ENCODE results near the gene FOSL2.

FOSL2 gene

DNA sequence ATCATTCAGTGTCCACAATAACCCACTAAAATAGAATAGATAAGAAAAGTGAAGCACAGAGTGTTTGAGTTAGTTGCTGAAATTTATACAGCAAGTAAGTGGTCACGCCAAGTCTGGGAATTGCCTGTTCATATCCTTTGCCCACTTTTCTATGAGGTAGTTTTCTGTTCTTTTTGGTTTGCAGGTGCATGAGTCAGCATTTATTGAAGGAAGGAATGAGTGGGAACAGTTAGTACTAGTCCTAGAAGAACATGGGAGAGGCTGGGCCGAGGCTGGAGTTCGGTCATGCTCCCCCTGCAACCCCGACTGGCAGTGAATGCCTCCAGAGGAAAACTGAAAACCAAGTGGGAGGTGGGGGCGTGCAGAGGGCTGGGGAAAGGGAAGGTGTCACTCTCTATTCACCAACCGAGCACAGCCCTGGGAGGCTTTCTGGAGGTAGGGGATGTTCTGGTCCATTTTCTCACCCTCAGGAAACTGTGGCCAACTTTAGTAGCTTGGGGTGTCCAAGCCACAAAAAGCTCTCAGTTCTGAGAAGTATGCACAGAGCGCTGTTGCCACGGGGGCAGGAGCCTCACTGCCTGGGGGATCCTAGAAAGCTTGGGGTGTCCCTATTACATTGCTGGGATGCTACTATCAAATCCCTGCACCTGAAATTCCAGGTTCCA lies 41.4 kb downstream of the FOSL2 start:
- DNase-seq (ENCODE audit: low read depth), result no peak

DNA sequence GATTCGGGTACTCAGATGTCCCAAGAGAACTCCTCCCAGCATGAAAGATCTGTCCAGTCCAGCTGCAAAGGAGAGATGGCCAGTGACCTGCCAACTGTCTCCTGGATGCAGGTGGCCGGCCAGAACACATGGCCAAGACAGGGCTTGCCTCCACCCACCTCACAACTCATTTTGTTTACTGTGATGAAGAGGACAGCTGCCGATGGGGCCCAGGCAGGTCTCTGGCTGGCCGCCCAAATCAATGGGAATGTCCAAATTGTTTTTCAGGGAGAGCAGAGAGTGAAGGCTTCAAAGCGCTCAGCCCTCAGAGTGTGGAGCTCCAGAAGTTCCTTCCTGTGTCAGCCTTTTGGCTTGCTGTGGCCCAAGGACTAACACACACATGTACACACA lies 41.9 kb downstream of the FOSL2 start:
- no peak for DNase-seq (ENCODE audit: low read depth)

DNA sequence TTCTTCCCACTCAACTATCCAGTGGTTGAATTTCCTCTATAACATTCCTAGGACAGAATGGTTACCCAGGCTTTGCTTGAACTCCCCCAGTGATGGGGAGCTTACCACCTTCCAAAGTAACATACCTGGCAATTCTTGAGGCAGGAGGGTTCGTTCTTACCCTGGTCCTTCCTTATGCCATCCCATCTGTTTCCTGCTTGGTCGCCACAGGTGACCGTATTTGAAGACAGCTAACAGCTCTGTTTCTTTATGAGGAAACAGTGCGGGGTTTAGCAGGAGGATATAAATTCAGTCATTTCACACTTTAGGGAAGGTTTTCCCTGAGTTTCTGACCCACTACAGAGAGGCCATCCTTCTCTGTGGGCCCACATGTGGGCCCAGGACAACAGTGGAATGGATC lies 42.6 kb downstream of the FOSL2 start:
- DNase-seq (ENCODE audit: low read depth), result no peak

DNA sequence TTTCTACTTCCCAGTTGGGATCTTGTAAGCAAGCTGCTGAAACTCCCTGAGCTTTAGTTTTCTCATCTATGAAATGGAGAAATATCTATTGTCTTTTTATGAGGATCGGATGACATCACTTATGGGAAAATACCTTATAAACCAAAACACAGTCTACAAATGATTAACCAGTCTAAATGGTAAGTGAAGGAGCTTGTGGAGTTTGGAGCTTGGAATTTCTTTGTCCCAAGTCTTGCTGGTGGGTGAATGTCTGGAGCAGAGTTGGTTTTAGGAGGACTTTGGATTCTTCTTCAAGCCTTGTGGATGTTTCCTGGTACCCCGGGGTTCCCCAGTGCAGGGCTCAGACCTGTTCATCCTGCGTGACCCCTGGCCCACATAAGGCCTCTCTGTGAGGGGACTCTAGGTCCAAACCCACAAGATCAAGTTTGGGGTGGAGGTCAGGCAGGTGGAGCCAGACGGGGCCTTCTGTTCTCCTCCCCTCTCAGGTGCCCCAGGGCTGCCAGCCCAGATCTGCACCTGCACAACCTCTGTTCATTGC lies 43.2 kb downstream of the FOSL2 start:
- no peak for DNase-seq (ENCODE audit: low read depth)

DNA sequence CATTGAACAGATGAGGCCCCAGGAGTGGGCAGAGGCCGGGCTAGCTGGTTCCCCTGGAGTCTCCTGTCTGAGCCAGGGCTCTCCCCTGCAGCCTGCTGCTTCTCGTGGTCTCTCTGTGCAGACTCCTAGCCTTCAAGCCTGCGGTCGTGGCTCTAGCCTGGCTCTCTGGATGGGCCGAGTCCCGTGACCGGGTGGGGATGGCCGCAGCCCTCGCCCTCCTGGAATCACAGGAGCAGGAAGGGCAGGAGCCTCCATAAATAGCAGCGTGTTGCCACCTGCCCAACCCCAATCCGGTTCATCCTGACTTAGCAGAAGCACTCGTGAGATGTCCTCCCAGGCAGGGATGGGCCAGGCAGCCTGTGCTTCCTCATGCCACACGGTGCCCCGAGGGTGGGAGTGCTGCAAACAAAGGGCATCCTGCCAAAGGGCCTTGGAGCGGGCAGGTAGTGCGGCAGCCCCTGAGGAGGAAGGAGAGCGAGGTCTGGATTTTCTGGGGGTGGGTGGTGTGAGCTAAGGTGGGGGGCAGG lies 43.9 kb downstream of the FOSL2 start:
- DNase-seq (ENCODE audit: low read depth), result no peak

DNA sequence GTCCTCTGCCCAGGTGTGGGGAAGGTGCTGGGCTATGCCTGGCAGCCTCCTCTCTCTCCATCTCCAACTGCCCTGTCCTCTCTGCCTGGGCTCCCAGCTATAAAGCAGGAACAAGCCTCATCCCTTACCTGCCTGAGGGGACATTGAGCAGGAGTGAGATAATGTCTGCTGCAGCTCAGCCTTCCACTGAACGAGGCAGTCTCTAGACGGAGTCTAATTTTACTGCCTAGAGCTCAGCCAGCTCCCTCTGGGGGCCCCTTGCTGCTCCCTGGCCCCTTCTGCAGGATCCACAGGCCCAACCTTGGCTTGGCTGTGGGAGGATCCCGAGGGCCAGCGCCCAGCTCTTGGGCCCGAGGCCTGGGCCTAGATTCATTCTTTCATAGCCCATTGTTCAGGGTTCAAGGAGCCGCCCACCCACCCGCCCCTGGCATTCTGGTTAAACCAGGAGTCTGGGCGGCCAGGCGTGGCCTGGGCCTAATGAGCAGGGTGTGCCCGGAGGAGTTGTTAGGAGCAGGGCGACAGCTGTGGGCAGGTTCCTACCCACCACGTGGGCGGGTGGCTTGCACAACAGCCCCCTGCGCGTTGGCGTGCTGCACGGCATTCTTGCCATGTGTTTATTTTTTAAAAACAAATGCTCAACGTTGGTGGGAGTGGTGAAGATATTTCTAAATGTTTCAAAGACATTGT lies 44.6 kb downstream of the FOSL2 start:
- DNase-seq (ENCODE audit: low read depth), result no peak

DNA sequence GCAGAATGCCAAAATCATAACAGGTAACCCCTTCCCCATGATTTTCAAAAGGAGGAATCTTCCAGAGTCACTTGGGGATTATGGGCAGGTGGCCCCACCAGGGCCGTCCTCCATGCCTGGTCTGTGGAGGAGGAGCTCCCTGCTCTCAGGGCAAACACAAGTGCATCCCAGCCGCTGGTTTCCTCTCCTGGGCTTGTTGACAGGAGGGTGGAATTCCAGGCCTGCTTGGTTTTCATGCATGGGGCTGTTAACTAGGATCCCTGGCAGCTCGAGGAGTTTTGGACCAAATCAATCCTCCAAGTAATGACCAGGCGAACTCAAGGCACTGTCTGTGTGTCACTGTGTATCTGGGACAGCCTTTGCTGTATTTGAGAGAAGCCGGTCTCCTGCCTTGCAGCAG lies 45.3 kb downstream of the FOSL2 start:
- DNase-seq (ENCODE audit: low read depth), result no peak

DNA sequence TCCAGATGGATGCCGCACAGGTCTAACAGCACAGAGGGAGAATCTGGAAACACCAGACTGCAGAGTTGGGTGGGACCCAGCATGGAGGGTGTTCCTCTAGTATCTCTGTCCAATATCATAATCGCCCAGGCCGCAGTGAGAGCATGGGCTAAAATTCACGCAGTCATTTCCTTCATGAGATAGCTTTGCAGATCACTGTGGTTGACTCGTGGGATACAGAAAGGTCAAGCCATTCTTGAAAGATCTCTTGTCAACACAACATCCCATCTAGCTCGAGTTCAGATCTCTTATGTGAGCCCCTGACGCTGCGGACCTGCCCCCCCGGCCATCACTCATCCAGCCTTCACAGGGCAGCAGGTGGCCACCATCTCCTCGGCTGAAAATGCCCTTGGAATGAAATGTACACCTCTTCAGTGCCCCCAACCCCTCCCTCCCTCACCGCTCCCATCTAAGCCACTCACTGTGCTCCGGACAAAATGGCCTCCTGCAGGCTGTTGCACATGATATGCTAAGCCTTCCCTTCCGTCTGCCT lies 45.9 kb downstream of the FOSL2 start:
- no peak for DNase-seq (ENCODE audit: low read depth)

DNA sequence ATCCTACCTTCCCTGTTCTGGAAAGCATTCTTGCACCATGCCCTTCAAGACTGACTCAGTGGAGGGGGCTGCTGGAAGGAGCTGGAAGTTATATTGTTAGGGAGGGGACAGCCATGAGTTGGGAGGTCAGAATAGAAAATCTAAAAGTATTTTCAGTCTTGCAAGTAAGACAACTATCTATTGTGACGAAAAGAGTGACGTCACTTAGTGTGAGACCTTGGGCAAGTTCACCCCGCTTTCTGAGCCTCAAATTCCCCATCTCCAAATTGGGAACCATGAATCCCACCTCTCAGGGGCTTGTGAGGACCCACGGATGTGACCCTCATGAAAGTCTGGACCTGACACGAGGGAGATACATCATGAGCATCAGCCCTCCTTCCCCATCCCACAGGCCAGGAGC lies 46.5 kb downstream of the FOSL2 start:
- DNase-seq (ENCODE audit: low read depth), result no peak

DNA sequence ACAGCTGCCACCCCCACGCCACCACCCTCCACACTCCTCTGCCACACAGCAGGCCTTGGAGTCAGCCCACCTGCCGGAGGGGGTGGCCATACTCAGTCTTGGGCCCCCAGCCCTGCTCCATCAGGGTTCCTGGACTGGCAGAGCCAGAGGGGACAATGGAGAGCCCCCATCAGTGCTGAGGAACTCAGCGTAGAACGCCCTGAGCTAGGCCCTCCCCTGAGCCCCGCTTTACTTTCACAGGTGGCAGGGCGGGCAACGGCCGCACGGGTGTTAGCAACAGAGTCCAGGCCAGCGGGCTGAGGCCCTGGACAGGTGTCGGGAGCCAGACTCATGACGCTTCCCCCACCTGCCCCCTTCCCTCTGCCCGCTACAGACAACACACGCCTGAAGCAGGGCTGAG lies 47.1 kb downstream of the FOSL2 start:
- DNase-seq (ENCODE audit: low read depth), result no peak

DNA sequence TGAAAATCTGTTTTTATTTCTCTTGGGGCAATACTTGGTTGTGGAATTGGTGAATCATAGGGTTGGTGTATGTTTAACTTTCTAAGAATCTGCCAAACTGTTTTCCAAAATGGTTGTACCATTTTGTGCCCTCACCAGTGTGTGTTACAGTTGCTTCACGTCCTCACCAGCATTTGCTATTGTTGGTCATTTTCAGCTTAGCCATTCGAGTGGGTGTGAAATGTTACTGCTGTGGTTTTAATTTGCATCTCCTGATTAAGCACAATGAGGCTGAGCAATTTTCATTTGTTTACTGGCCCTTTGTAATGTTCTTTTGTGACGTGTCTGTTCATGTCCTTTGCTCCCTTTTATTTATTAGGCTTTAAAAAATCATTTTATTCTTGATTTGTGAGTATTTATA lies 49.7 kb downstream of the FOSL2 start:
- DNase-seq (ENCODE audit: low read depth), result no peak

DNA sequence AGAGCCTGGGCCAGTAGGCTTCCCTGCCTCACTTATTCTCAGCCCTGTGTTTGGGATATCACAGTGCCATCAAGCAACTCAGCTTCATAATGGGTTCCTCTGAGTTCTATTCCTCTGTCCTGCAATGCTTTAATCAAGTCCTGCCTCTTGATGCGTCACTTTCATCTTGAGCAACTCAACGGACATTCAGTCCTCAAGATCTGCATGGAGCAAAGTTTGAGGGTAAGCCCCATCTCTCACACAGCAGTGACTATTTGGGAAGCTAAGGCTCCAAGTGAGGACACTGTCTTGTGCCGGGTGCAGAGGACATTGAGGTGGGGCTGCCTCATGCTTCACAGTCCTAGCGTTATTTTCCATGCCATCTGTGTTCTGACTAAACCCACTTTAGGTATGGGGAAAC lies 52.3 kb downstream of the FOSL2 start:
- DNase-seq (ENCODE audit: low read depth), result no peak

DNA sequence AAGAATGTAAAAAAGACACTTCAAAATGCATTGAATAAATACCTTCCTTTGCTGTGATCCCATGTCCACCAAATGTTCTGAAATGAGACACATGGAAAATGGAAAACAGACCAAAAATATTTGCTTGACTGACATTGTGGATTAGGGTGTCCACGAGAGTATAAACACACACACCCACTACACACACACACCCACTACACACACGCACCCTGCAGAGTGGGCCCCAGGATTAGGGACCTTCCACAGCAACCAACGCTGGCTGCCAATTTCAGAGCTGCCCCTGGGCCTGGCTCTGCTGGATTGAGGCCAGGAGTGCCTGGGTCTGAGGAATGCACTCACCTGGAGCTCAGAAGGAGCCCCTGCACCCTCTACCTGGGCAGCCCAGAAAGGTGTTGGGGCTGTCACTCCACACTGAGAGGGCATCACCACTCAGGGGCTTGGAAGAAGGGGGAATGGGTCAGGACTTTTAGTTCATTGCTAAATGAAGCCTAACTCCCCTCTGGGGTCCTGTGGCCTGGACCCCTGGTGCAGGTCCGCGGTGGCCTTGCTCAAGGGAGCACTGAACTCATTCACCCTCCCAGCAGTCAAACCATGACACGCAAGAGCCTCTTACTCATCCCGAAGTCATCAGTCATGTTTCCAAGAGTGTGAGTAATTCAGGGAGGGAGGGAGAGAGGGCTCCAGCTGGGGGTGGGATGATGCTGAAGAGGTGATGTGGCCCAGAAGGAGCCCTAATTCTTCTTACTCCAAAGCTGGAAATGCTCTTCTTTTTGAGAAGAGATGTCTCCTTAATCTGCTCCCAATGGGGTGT lies 53.0 kb downstream of the FOSL2 start:
- DNase-seq (ENCODE audit: low read depth), result no peak

DNA sequence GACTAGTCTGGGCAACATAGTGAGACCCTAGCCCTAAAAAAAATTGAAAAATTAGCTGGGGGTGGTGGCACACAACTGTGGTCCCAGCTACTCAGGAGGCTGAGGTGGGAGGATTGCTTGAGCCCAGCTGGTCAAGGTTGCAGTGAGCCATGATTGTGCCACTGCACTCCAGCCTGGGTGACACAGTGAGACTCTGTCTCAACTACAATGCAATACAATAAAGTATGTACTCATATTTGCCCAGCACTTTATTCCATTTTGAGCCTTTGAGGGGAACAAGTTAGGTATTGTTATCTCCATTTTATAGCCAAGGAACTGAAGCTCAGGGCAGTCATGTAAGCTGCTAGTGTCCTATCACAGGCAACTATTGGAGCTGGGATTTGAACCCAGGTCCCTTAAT lies 53.9 kb downstream of the FOSL2 start:
- no peak for DNase-seq (ENCODE audit: low read depth)

DNA sequence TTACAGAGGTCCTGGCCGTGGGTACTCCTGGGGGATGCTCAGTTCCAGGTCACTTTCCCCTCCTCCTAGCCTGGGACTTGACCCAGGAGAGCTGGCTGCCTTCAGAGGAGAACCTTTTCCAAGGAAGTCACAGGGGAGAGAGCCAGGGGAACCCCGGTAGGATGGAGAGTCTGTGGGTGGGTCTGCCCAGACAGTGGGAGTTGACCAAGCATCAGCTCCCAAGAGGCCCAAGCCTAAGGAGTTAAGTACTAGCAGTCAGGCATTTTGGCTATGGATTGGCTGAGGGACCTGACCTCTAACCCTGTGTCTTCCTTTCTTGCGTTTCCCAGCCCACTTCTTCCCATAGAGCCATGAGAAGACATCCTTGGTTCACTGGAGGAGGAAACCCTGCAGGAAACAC lies 54.4 kb downstream of the FOSL2 start:
- no peak for DNase-seq (ENCODE audit: low read depth)

DNA sequence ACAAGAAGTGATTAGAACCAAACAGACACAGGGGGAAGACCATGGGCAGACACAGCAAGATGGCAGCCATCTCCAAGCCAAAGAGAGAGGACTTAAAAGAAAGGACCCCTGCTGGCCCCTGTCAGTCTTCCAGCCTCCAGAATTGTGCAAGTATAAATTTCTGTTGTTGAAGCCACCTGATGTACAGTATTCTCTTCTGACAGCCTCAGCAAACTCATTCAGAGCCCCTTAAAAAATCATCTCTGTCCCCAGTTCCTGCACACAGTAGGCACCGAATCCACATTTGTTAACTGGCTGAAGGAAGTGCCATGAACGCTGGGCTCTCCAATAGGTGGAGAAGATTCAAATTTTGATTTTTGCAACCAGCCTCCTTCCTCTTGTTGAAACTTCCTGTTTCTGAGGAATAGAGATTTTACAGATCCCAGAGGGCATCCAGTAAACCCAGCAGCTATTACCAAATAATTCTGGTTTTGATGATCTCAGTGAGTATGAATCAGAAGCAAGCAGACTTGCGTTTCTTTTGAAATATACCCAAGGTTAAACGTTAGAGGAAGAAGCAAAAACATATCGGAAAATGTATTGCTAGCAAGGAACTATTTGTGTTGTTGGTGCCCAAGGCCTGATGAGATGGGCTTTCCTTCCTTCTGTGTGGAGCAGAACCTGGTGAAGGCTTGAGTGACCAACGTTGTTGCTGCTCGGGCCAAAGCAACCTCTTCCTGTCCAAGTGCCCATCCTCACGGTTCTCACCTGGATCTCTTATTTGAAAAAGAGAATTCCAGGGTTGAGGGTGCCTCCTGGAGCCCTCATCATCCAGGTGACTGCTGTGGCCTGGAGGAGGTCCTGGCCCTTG lies 55.5 kb downstream of the FOSL2 start:
- DNase-seq (ENCODE audit: low read depth), result no peak

DNA sequence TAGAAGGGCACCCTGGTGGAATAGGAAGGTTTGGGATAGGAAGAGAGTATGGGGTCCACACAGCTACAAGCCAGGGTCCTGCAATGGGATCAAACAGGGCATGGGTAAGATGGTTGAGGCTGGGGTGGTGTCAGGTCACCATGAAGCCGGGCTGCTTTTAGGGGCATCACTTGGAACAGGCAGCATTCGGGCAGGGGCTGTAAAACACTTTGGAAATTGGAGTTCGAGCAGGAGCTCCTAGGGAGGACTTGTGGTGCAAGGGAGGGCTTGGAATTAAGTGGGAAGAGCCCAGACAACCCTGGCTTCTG lies 56.1 kb downstream of the FOSL2 start:
- no peak for DNase-seq (ENCODE audit: low read depth)

DNA sequence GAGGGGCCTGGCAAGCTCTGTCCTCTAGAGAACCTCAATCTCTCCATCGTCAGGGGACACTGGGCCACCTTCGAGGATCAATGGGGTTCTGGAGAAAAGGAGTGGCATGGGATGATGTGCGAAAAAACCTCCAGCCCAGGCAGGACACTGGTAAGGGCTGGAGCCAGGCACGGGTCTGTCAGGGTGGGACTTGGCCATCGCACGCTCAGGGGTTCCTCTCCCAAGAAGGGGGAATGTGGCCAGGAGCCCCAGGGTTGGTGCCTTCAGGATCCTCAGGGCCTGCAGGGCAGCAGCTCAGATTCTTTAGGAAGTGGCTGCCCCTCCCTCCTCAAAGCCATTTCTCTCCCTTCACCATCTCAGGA lies 56.4 kb downstream of the FOSL2 start:
- DNase-seq (ENCODE audit: low read depth), result no peak

DNA sequence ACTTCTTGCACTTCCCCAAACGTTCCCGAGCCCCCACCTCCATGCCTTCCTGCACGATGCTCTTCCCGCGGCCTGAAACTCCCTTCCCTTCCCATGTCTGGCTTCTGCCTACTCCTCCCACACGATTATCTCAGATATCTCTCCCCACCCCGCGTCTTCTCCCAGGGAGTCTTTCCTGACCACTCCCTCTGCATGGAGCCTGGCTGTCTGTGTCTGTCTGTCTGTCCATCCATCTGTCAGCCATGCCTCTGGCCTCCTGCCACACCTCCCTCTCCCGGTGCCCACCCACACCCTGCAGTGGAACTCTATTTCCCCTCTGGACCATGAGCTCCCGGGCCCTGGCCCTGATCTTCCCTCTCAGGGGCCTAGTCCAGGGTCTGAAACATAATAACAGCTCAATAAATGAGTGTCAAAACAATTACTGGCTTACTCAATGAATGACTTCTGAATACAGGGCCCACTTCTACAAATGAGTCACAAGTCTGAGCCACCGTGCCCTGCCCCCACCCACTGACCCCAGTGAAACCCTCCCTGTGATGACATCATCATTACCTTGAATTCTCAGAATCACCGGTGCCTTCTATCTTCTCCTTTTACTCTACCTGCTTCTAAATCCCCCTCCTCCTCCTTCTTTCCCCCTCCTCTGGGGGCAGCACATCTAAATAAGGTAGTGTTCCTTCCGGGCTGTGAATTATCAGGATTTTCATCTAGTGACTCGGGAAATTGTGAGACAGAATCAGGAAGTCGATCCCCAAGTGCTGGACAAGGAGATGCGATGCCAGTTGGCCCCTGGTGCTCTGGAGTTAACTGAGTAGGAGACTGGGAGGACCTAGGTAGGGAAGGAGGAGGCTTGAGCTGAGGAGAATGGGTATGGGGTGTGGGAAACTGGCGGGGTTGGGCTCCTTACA lies 57.1 kb downstream of the FOSL2 start:
- DNase-seq (ENCODE audit: low read depth), result no peak

DNA sequence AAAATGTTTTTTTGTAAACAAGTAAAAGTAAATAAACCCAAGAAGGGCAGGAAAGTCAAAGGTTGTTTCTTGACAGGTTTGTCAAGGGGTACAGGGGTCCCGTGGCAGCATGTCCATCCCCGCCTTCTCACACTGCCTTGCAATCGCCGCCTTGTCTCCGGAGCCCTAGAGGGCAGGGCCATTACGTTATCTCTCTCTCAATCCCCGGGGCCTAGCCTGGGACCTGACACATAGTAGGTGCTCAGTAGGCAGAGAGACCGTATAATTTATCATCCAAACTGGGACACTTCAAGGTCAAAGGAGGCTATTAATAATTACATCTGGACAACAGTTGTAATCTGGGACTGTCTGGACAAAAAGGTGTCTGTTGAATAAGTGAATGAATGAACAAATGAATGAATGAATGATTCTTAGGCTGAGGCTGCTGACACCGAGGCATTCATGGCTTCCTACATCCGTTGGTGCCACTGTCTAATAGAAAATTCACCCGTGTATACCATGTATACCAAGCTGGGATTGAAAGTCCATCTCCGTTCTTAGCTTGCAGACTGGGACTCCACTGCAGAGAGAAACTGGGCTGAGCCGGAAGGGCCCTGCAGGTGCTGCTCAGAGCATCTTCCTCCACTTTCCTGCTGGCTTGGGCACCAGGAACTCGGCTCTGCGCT lies 58.4 kb downstream of the FOSL2 start:
- no peak for DNase-seq (ENCODE audit: low read depth)

Measured in activated T-helper 1 cell treated with Interleukin-2 at 50 U/mL for 16 hours (primary cell).